Mesendoderm (in vitro differentiated cells): Measurements from ENCODE around the gene STK32B.

Experiments used
- DNase-seq: peaks from one replicate; pipeline ENCODE4 v3.0.0; 2013
- H2AK5ac ChIP-seq: 2 replicates; pipeline ENCODE4 v1.6.1; 2013; ENCODE audit warnings: low read length, inconsistent platforms
- H2BK120ac ChIP-seq: 2 replicates; pipeline ENCODE4 v1.6.1; 2013; ENCODE audit warnings: low read depth, mild to moderate bottlenecking, low read length, moderate library complexity, mixed read lengths
- H2BK15ac ChIP-seq: replicated peaks from 2 replicates; pipeline ENCODE4 v1.6.1; 2013; ENCODE audit warnings: low read depth, mild to moderate bottlenecking, moderate library complexity
- H2BK5ac ChIP-seq: 2 replicates; pipeline ENCODE4 v1.6.1; 2013; ENCODE audit warnings: low read length, inconsistent platforms
- H3K18ac ChIP-seq: 2 replicates; pipeline ENCODE4 v1.6.1; 2013; ENCODE audit warnings: mild to moderate bottlenecking, low read length, mixed read lengths
- H3K23ac ChIP-seq: one replicate; pipeline ENCODE4 v1.6.1; 2013; ENCODE audit warnings: low read length
- H3K27ac ChIP-seq: 2 replicates; pipeline ENCODE4 v1.5.1; 2013; ENCODE audit warnings: low read depth, mild to moderate bottlenecking, inconsistent platforms, low read length, moderate library complexity
- H3K27me3 ChIP-seq: 2 replicates; pipeline ENCODE4 v1.6.1; 2013; ENCODE audit warnings: low read length, control low read depth, mild to moderate bottlenecking, inconsistent platforms; ENCODE audit not compliant: insufficient read depth, poor library complexity
- H3K36me3 ChIP-seq: 2 replicates; pipeline ENCODE4 v1.6.1; 2013; ENCODE audit warnings: low read length, inconsistent platforms; ENCODE audit not compliant: control insufficient read depth, insufficient read depth
- H3K4ac ChIP-seq: one replicate; pipeline ENCODE4 v1.6.1; 2013; ENCODE audit warnings: low read depth, mild to moderate bottlenecking, low read length, moderate library complexity
- H3K4me1 ChIP-seq: 2 replicates; pipeline ENCODE4 v1.6.1; 2013; ENCODE audit warnings: low read depth, low read length, inconsistent platforms; ENCODE audit not compliant: control insufficient read depth
- H3K4me2 ChIP-seq: 2 replicates; pipeline ENCODE4 v1.6.1; 2013; ENCODE audit warnings: low read length
- H3K4me3 ChIP-seq: 2 replicates; pipeline ENCODE4 v1.5.1; 2013; ENCODE audit warnings: mild to moderate bottlenecking, low read length
- H3K56ac ChIP-seq: one replicate; pipeline ENCODE4 v1.6.1; 2013; ENCODE audit warnings: low read length
- H3K79me1 ChIP-seq: 2 replicates; pipeline ENCODE4 v1.6.1; 2013; ENCODE audit warnings: low read length, inconsistent platforms
- H3K79me2 ChIP-seq: 2 replicates; pipeline ENCODE4 v1.6.1; 2013; ENCODE audit warnings: mild to moderate bottlenecking, low read length; ENCODE audit not compliant: control insufficient read depth, insufficient read depth
- H3K9ac ChIP-seq: 2 replicates; pipeline ENCODE4 v1.6.1; 2013; ENCODE audit warnings: low read length, inconsistent platforms
- H4K5ac ChIP-seq: one replicate; pipeline ENCODE4 v1.6.1; 2013; ENCODE audit warnings: low read length
- H4K8ac ChIP-seq: one replicate; pipeline ENCODE4 v1.6.1; 2013; ENCODE audit warnings: low read depth, mild to moderate bottlenecking, control low read depth, low read length, moderate library complexity
- WGBS: extraction: QIAGEN DNeasy Blood & Tissue Kit; methylation state at CpG from one replicate; pipeline ENCODE4 v1.1.7; 2013; ENCODE audit warnings: low lambda C conversion rate, missing lambda C conversion rate; ENCODE audit not compliant: insufficient coverage; ENCODE audit errors: extremely low coverage; 5-methylcytosine and 5-hydroxymethylcytosine counted together

The STK32B gene

GRCh38 chr4:5393911-5394513 lies 342.7 kb downstream of the STK32B start:
- Histone ChIP-seq H3K9ac (no peak overlapping the region), H4K8ac (no peak overlapping the region), H3K4me1 (no peaks in the 10 kb centered on the region), H2BK15ac (no peak overlapping the region), H3K79me1 (no peaks in the 10 kb centered on the region), H3K27ac (no peak overlapping the region), H4K5ac (no peak overlapping the region), H3K4ac (no peak overlapping the region), H2BK120ac (no peak overlapping the region), H3K4me3 (no peak overlapping the region), H3K18ac (no peak overlapping the region), H3K27me3 (no peaks in the 10 kb centered on the region), H2BK5ac (no peak overlapping the region), H2AK5ac (no peak overlapping the region), H3K56ac (no peak overlapping the region), H3K23ac (no peak overlapping the region), H3K79me2 (no peaks in the 10 kb centered on the region), H3K4me2 (no peak overlapping the region), H3K36me3 (no peaks in the 10 kb centered on the region)
- WGBS: no CpG with 5 or more reads among the region's 12 CpGs
- no peak for DNase-seq

DNA sequence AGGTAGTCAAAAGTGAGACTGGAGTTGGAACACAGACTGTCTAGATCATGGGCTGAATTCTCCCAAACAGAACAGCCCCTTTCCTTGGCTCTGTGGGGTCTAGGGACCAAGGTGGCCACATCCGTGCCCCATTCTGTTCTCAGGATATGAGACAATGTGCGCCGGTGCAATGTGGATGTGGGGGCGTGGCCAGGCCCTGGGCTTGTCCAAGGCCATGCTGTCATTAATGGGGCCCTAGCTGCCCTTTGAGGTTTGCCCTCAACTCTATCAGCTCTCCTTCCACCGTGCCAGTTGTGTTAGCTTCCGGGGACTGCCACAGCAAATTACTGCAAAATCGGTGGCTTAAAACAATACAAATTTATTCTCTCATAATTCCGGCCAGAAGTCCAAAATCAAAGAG lies 344.5 kb downstream of the STK32B start:
- H2BK120ac ChIP-seq: no peak overlapping the region
- H3K56ac ChIP-seq: no peak overlapping the region
- no peak overlapping the region for H3K18ac ChIP-seq
- no peaks in the 10 kb centered on the region for H3K36me3 ChIP-seq
- H4K8ac ChIP-seq: no peak overlapping the region
- H2BK15ac ChIP-seq: no peak overlapping the region
- H3K79me2 ChIP-seq: no peaks in the 10 kb centered on the region
- WGBS: no CpG with 5 or more reads among the region's 8 CpGs
- no peaks in the 10 kb centered on the region for H3K4me1 ChIP-seq
- no peak overlapping the region for H3K9ac ChIP-seq
- no peak overlapping the region for H3K4me2 ChIP-seq
- no peak overlapping the region for H2AK5ac ChIP-seq
- no peaks in the 10 kb centered on the region for H3K79me1 ChIP-seq
- H4K5ac ChIP-seq: no peak overlapping the region
- no peak overlapping the region for H3K4me3 ChIP-seq
- H3K23ac ChIP-seq: no peak overlapping the region
- no peak overlapping the region for H3K4ac ChIP-seq
- H3K27ac ChIP-seq: no peak overlapping the region
- no peak for DNase-seq
- H2BK5ac ChIP-seq: no peak overlapping the region
- H3K27me3 ChIP-seq: no peaks in the 10 kb centered on the region

DNA sequence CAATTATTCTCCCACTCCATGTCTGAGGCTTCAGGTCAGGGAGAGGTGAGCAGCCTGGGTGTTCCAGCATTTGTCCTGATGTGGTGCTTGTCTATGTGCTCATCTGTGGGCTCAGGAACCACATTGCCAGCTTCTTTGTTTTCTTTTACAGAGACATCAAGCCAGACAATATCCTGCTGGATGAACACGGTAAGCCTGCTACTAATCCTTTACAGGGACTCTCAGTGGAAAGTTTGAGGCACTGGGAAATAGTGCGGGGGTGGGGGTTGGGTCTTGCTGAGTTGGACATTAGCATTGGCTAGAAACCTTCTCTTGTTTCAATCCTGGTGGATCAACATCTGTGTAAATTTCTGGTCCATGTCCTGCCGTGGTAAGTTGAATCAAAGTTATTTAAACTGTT lies 346.8 kb downstream of the STK32B start:
- H2AK5ac ChIP-seq: no peak overlapping the region
- H3K9ac ChIP-seq: no peak overlapping the region
- H3K18ac ChIP-seq: no peak overlapping the region
- no peak overlapping the region for H2BK15ac ChIP-seq
- no peaks in the 10 kb centered on the region for H3K27me3 ChIP-seq
- H3K56ac ChIP-seq: no peak overlapping the region
- H2BK120ac ChIP-seq: no peak overlapping the region
- H3K27ac ChIP-seq: no peak overlapping the region
- no peaks in the 10 kb centered on the region for H3K4me1 ChIP-seq
- H3K79me1 ChIP-seq: no peaks in the 10 kb centered on the region
- WGBS: no CpG with 5 or more reads among the region's 3 CpGs
- no peaks in the 10 kb centered on the region for H3K36me3 ChIP-seq
- no peak overlapping the region for H3K4ac ChIP-seq
- H3K4me3 ChIP-seq: no peak overlapping the region
- H2BK5ac ChIP-seq: no peak overlapping the region
- H3K4me2 ChIP-seq: no peak overlapping the region
- no peak overlapping the region for H4K5ac ChIP-seq
- no peaks in the 10 kb centered on the region for H3K79me2 ChIP-seq
- no peak for DNase-seq
- no peak overlapping the region for H4K8ac ChIP-seq
- no peak overlapping the region for H3K23ac ChIP-seq

GRCh38 chr4:5399124-5399523 lies 347.8 kb downstream of the STK32B start:
- H3K27me3 ChIP-seq: no peaks in the 10 kb centered on the region
- H2AK5ac ChIP-seq: no peak overlapping the region
- no peak overlapping the region for H3K23ac ChIP-seq
- H4K8ac ChIP-seq: no peak overlapping the region
- no peak overlapping the region for H2BK15ac ChIP-seq
- no peaks in the 10 kb centered on the region for H3K4me1 ChIP-seq
- no peak overlapping the region for H3K27ac ChIP-seq
- no peaks in the 10 kb centered on the region for H3K79me1 ChIP-seq
- H2BK120ac ChIP-seq: no peak overlapping the region
- H3K18ac ChIP-seq: no peak overlapping the region
- DNase-seq: peak; percentile 11
- no peak overlapping the region for H3K56ac ChIP-seq
- no peak overlapping the region for H3K9ac ChIP-seq
- H2BK5ac ChIP-seq: no peak overlapping the region
- no peaks in the 10 kb centered on the region for H3K79me2 ChIP-seq
- no peak overlapping the region for H3K4me3 ChIP-seq
- no peak overlapping the region for H3K4ac ChIP-seq
- no peak overlapping the region for H4K5ac ChIP-seq
- no peaks in the 10 kb centered on the region for H3K36me3 ChIP-seq
- WGBS: no CpG with 5 or more reads among the region's 4 CpGs
- no peak overlapping the region for H3K4me2 ChIP-seq

GRCh38 chr4:5399790-5400421 lies 348.6 kb downstream of the STK32B start:
- Histone ChIP-seq H3K4me1 (no peaks in the 10 kb centered on the region), H2BK120ac (no peak overlapping the region), H3K79me1 (no peaks in the 10 kb centered on the region), H3K56ac (no peak overlapping the region), H3K27ac (no peak overlapping the region), H2BK15ac (no peak overlapping the region), H4K8ac (no peak overlapping the region), H4K5ac (no peak overlapping the region), H3K23ac (no peak overlapping the region), H3K27me3 (no peaks in the 10 kb centered on the region), H3K79me2 (no peaks in the 10 kb centered on the region), H3K4me3 (no peak overlapping the region), H3K4me2 (no peak overlapping the region), H2BK5ac (no peak overlapping the region), H3K4ac (no peak overlapping the region), H3K18ac (no peak overlapping the region), H3K36me3 (no peaks in the 10 kb centered on the region), H3K9ac (no peak overlapping the region), H2AK5ac (no peak overlapping the region)
- peak; percentile 52 for DNase-seq
- WGBS: no CpG with 5 or more reads among the region's 8 CpGs
